H1 (cell line): ENCODE results near the gene NHS. TPM values are rescaled to one million over a fixed set of nuclear protein-coding genes. Genes with fewer than 3 reads are reported as not detected.

Source experiments
- CTCF ChIA-PET: fragments of 300-600 bp; sonication (Branson Sonifier 250); formaldehyde crosslinking; loops from one replicate; lab custom pipeline; 2021; ENCODE audit not compliant: partially characterized antibody; lab: Charles Lee
- POLR2A ChIA-PET: fragments of 300-600 bp; sonication (Branson Sonifier 250); formaldehyde crosslinking; loops from one replicate; lab custom pipeline; 2021; ENCODE audit warnings: inconsistent platforms; ENCODE audit not compliant: partially characterized antibody; lab: Charles Lee
- DNase-seq, 2 experiments: peaks; one replicate each; pipeline versions ENCODE4 v3.0.0 to v3.0.0-alpha.2; 2010 to 2022; ENCODE audit warnings: low spot score in 2 of 2, low read depth in 1 of 2, mixed read lengths in 1 of 2
- FAIRE-seq: peaks from 2 replicates; lab custom pipeline; 2011; peaks lifted over from hg19 to GRCh38; lab: Jason Lieb, UNC
- H2AFZ ChIP-seq: 2 replicates; pipeline ENCODE4 v1.8.1; 2012; ENCODE audit warnings: low read length, inconsistent platforms
- H2AK5ac ChIP-seq: 2 replicates; pipeline ENCODE4 v1.6.1; 2013; ENCODE audit warnings: low read depth, low read length
- H2BK120ac ChIP-seq: replicated peaks from 2 replicates; pipeline ENCODE3; 2013; ENCODE audit warnings: low read depth, low read length, inconsistent platforms
- H2BK12ac ChIP-seq: 2 replicates; pipeline ENCODE4 v1.6.1; 2013; ENCODE audit warnings: low read depth, low read length
- H2BK15ac ChIP-seq: 2 replicates; pipeline ENCODE4 v1.6.1; 2013; ENCODE audit warnings: low read length
- H2BK20ac ChIP-seq: 2 replicates; pipeline ENCODE4 v1.6.1; 2013; ENCODE audit warnings: low read length
- H2BK5ac ChIP-seq: 2 replicates; pipeline ENCODE4 v1.6.1; 2013; ENCODE audit warnings: low read depth, low read length
- H3K14ac ChIP-seq: 2 replicates; pipeline ENCODE4 v1.6.1; 2013; ENCODE audit warnings: inconsistent platforms; ENCODE audit not compliant: insufficient read length
- H3K18ac ChIP-seq: 2 replicates; pipeline ENCODE4 v1.6.1; 2013; ENCODE audit warnings: low read length; ENCODE audit errors: extremely low read depth
- H3K23ac ChIP-seq: 2 replicates; pipeline ENCODE4 v1.6.1; 2013; ENCODE audit warnings: inconsistent platforms; ENCODE audit not compliant: insufficient read length
- H3K23me2 ChIP-seq: 2 replicates; pipeline ENCODE4 v1.6.1; 2013; ENCODE audit warnings: low read depth, low read length
- H3K27ac ChIP-seq: 2 replicates; pipeline ENCODE4 v1.6.1; 2011; ENCODE audit warnings: low read depth, low read length, inconsistent platforms
- H3K27me3 ChIP-seq, 4 experiments: replicated peaks in 1 of 4; 1 replicate in 1 of 4; 2 replicates in 3 of 4; pipeline versions ENCODE4 v1.6.1 to v1.8.1; 2011 to 2013; ENCODE audit warnings: low read length in 3 of 4, mild to moderate bottlenecking in 3 of 4, inconsistent platforms in 2 of 4, mixed read lengths in 2 of 4, moderate library complexity in 1 of 4; ENCODE audit not compliant: control insufficient read depth in 3 of 4, insufficient read depth in 3 of 4; ENCODE audit errors: extremely low read depth in 1 of 4
- H3K36me3 ChIP-seq, 4 experiments: 2 replicates each; pipeline versions ENCODE4 v1.6.1 to v1.8.1; 2011 to 2013; ENCODE audit warnings: mild to moderate bottlenecking in 4 of 4, low read length in 3 of 4, moderate library complexity in 2 of 4, control low read depth in 1 of 4, inconsistent platforms in 1 of 4; ENCODE audit not compliant: insufficient read depth in 4 of 4, control insufficient read depth in 2 of 4
- H3K4ac ChIP-seq: replicated peaks from 2 replicates; pipeline ENCODE3; 2013; ENCODE audit warnings: low read length, low read depth, mixed read lengths, inconsistent platforms; ENCODE audit not compliant: insufficient read length
- H3K4me1 ChIP-seq, 4 experiments: replicated peaks in 1 of 4; 1 replicate in 1 of 4; 2 replicates in 3 of 4; pipeline versions ENCODE4 v1.6.1 to v1.8.1; 2011 to 2013; ENCODE audit warnings: low read length in 3 of 4, inconsistent platforms in 2 of 4, mixed read lengths in 1 of 4; ENCODE audit not compliant: insufficient read depth in 4 of 4, control insufficient read depth in 3 of 4
- H3K4me2 ChIP-seq, 2 experiments: 2 replicates each; pipeline versions ENCODE4 v1.6.1 to v1.8.1; 2011 to 2013; ENCODE audit warnings: low read depth in 2 of 2, low read length in 2 of 2, control low read depth in 1 of 2, inconsistent platforms in 1 of 2, mild to moderate bottlenecking in 1 of 2; ENCODE audit not compliant: insufficient read depth in 1 of 2
- H3K4me3 ChIP-seq, 4 experiments: fragments of 200-600, 300-600 bp in 1 of 4; sonication (generic), shearing (Covaris generic), sonication (Bioruptor Twin) in 1 of 4; 2 replicates each; pipeline versions ENCODE4 v1.5.1 to v1.8.1; 2011 to 2016; ENCODE audit warnings: low read length in 4 of 4, low read depth in 3 of 4, control low read depth in 2 of 4, inconsistent platforms in 2 of 4, mild to moderate bottlenecking in 2 of 4, mixed read lengths in 1 of 4, moderate library complexity in 1 of 4; ENCODE audit not compliant: insufficient read depth in 2 of 4; ENCODE audit errors: extremely low read depth in 1 of 4
- H3K56ac ChIP-seq: replicated peaks from 2 replicates; pipeline ENCODE3; 2013; ENCODE audit warnings: low read depth, mild to moderate bottlenecking, mixed read lengths, low read length, inconsistent platforms; ENCODE audit not compliant: insufficient read length
- H3K79me1 ChIP-seq: 2 replicates; pipeline ENCODE4 v1.6.1; 2013; ENCODE audit warnings: low read depth, low read length, control low read depth
- H3K79me2 ChIP-seq, 2 experiments: 2 replicates each; pipeline versions ENCODE4 v1.6.1 to v1.8.1; 2012 to 2013; ENCODE audit warnings: low read length in 2 of 2, mild to moderate bottlenecking in 2 of 2, inconsistent platforms in 1 of 2; ENCODE audit not compliant: insufficient read depth in 2 of 2, control insufficient read depth in 1 of 2
- H3K9ac ChIP-seq, 4 experiments: replicated peaks in 1 of 4; 1 replicate in 1 of 4; 2 replicates in 3 of 4; pipeline versions ENCODE4 v1.6.1 to v1.8.1; 2011 to 2013; ENCODE audit warnings: low read depth in 3 of 4, low read length in 3 of 4, control low read depth in 2 of 4, mild to moderate bottlenecking in 2 of 4, moderate library complexity in 2 of 4, inconsistent platforms in 1 of 4; ENCODE audit errors: extremely low read depth in 1 of 4
- H3K9me3 ChIP-seq, 2 experiments: 2 replicates each; pipeline versions ENCODE4 v1.6.1 to v1.8.1; 2012 to 2013; ENCODE audit warnings: mild to moderate bottlenecking in 2 of 2, moderate library complexity in 2 of 2, control low read depth in 1 of 2, inconsistent platforms in 1 of 2, low read depth in 1 of 2, low read length in 1 of 2, mixed read lengths in 1 of 2; ENCODE audit not compliant: insufficient read depth in 2 of 2
- H4K20me1 ChIP-seq, 2 experiments: replicated peaks in 1 of 2; 2 replicates each; pipeline versions ENCODE3 to v1.8.1; 2011 to 2013; ENCODE audit warnings: inconsistent platforms in 2 of 2, low read length in 2 of 2, mild to moderate bottlenecking in 1 of 2; ENCODE audit not compliant: insufficient read depth in 2 of 2, control insufficient read depth in 1 of 2
- H4K5ac ChIP-seq: 2 replicates; pipeline ENCODE4 v1.6.1; 2013; ENCODE audit warnings: low read length, low read depth, mixed read lengths, inconsistent platforms; ENCODE audit not compliant: insufficient read length
- H4K8ac ChIP-seq: 2 replicates; pipeline ENCODE4 v1.8.0; 2013; ENCODE audit warnings: mild to moderate bottlenecking, moderate library complexity, low read length, inconsistent platforms; ENCODE audit not compliant: insufficient read depth; ENCODE audit errors: extremely low read depth
- H4K91ac ChIP-seq: replicated peaks from 2 replicates; pipeline ENCODE3; 2013; ENCODE audit warnings: low read length, mixed read lengths, inconsistent platforms; ENCODE audit not compliant: insufficient read length
- CBX5 ChIP-seq: fragments of 300-800, 300-1000 bp; sonication (generic); IDR thresholded peaks from 2 replicates; pipeline ENCODE4 v1.7.1; 2016; ENCODE audit warnings: antibody characterized with exemption, low read length, low read depth
- FOSL1 ChIP-seq: IDR thresholded peaks from 2 replicates; pipeline ENCODE4 v1.6.1; 2011; ENCODE audit warnings: mild to moderate bottlenecking, low read depth, low read length, moderate library complexity; ENCODE audit not compliant: insufficient read depth
- KDM1A ChIP-seq: fragments of 200-600, 300-600 bp; sonication (generic); IDR thresholded peaks from 2 replicates; pipeline ENCODE4 v1.7.1; 2016; ENCODE audit warnings: mild to moderate bottlenecking, low read length, borderline replicate concordance
- POU5F1 ChIP-seq: IDR thresholded peaks from 2 replicates; pipeline ENCODE4 v1.6.1; 2011; ENCODE audit warnings: low read depth, mild to moderate bottlenecking, low read length, moderate library complexity
- SIRT6 ChIP-seq: IDR thresholded peaks from one replicate; pipeline ENCODE4 v1.7.1; 2012; ENCODE audit warnings: low read length, inconsistent platforms
- SP2 ChIP-seq: IDR thresholded peaks from 2 replicates; pipeline ENCODE4 v1.6.1; 2012; ENCODE audit warnings: mild to moderate bottlenecking, low read length, inconsistent platforms
- TAF1 ChIP-seq: IDR thresholded peaks from 2 replicates; pipeline ENCODE4 v1.6.1; 2011; ENCODE audit warnings: mild to moderate bottlenecking, low read depth, low read length
- WGBS, 2 experiments: shearing (Covaris generic) in 1 of 2; methylation state at CpG; one replicate each; pipeline versions ENCODE4 v1.1.6 to v1.1.7; 2013 to 2015; ENCODE audit warnings: low lambda C conversion rate in 2 of 2, mixed read lengths in 2 of 2, inconsistent platforms in 1 of 2, low coverage in 1 of 2, missing lambda C conversion rate in 1 of 2; ENCODE audit not compliant: insufficient replicate concordance in 2 of 2, insufficient coverage in 1 of 2, insufficient read length in 1 of 2; ENCODE audit errors: extremely low coverage in 1 of 2, missing lambda C conversion rate in 1 of 2; 5-methylcytosine and 5-hydroxymethylcytosine counted together
- polyA plus RNA-seq, 7 experiments: library from polyadenylated mRNA; depleted of rRNA in 3 of 7; stranded (reverse) in 5 of 7; unstranded in 2 of 7; fragments of >200 nt in 5 of 7; fragments of 200-250 nt in 2 of 7; gene quantifications; 1 replicate in 5 of 7; 2 replicates in 1 of 7; 4 replicates in 1 of 7; pipeline versions ENCODE4 v1.2.1 to v1.2.3, GENCODE V29; 2011 to 2013; ENCODE audit warnings: missing spikeins in 2 of 7, mixed read lengths in 2 of 7
- total RNA-seq: library from RNA; stranded (reverse); fragmentation: NEBNext Ultra II Directional; extraction: Animal tissue kit (Norgen Biotek cat#: 25700); gene quantifications from 2 replicates; pipeline ENCODE4 v1.2.1, GENCODE V29; 2021

NHS gene
- total and polyA plus RNA-seq, 2 of the 8 experiments (the other 6 are each of a cell fraction or from before 2014, with no cell fraction given), result 2.2 to 6.7 TPM

- Histone ChIP-seq H2BK5ac (no peak overlapping the region), H2BK20ac (no peak overlapping the region), H4K91ac (no peak overlapping the region), H2BK12ac (no peak overlapping the region), H2BK120ac (no peak overlapping the region), H3K27ac (no peak overlapping the region), H3K36me3 (no peaks in the 10 kb centered on the region), H3K79me2 (no peaks in the 10 kb centered on the region), H4K5ac (no peak overlapping the region), H3K79me1 (no peaks in the 10 kb centered on the region), H3K4me1 (peaks cover 0 to 4% (median 2%) of the 10 kb centered on the region in 4 experiments; a peak in 2 of 7 replicates), H3K4me2 (peak overlapping the region in 1 of 2 experiments; percentile 52; a peak in 2 of 4 replicates), H3K56ac (no peak overlapping the region), H3K4me3 (peak overlapping the region in 1 of 4 experiments; percentile 42; a peak in 3 of 8 replicates)
- FAIRE-seq, result peak; percentile 95
- no peak for TF ChIP-seq TAF1
- no peak for TF ChIP-seq SIRT6
- no peak for TF ChIP-seq CBX5
- TF ChIP-seq SP2, result no peak
- no peak for TF ChIP-seq KDM1A
- no peak for TF ChIP-seq FOSL1
- 0 out of 2 replicates have a peak, but pooled peaks have one; percentile 61 for TF ChIP-seq POU5F1
- TF ChIP-seq, all 59 proteins: peak for 1
- Histone ChIP-seq H3K18ac (no peak overlapping the region), H3K23me2 (no peaks in the 10 kb centered on the region), H3K4ac (no peak overlapping the region), H2AFZ (no peak overlapping the region), H2BK15ac (no peak overlapping the region), H3K9me3 (no peaks in the 10 kb centered on the region), H4K20me1 (no peaks in the 10 kb centered on the region), H3K14ac (no peak overlapping the region), H4K8ac (no peak overlapping the region), H3K27me3 (no peaks in the 10 kb centered on the region; a peak in 2 of 7 replicates), H2AK5ac (no peak overlapping the region), H3K23ac (no peak overlapping the region), H3K9ac (no peak overlapping the region)
- CTCF ChIA-PET, result interaction anchor here (0.6 to 0.7 kb wide), 3 partner anchors 123 to 559 kb away, joined by 3 to 4 read pairs (median 3); no protein-coding TSS in a partner anchor
- no peak for DNase-seq
- WGBS, 2 experiments, result 11% methylated on average over 6 of the region's 6 CpGs; no CpG with 5 or more reads in 1 of the 2 experiments
- POLR2A ChIA-PET, result no interaction called here
These were observed 344.7 kb downstream of the NHS start for GRCh38 chrX:17719711-17720110.
